ENCODE results near the gene FAF1. TPM values are rescaled to one million over a fixed set of nuclear protein-coding genes. Genes with fewer than 3 reads are reported as not detected.

FAF1 gene
- total and polyA plus RNA-seq, 2 donors (not counting 3 experiments of a cell fraction or from before 2014, with no cell fraction given) = 9.0 to 57.6 TPM

DNA sequence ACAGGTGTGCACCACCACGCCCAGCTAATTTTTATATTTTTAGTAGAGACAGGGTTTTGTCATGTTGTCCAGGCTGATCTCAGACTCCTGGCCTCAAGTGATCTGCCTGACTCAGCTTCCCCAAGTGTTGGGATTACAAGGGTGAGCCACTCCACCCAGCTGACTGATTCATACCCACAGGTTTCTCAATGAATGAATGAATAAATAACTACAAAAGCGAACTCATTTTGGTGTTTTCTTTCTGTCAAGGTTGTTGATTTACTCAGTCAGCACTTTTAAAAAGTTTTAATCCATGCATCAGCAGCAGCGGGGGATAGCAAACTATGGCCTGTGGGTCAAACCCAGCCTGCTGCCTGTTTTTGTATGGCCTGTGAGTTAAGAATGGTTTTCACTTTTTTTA, 217.5 kb downstream of the FAF1 start:
- Histone ChIP-seq H3K9me1 (replicated peaks; ENCODE audit: control insufficient read depth, extremely low read depth, insufficient read depth, low read length) (peaks cover 2% of the 10 kb centered on the region), H3K4me2 (ENCODE audit: insufficient read depth, low read length) (no peak overlapping the region), H3K4me1 (ENCODE audit: control insufficient read depth, extremely low read depth, insufficient read depth, low read length) (no peaks in the 10 kb centered on the region), H2AFZ (ENCODE audit: low read depth, low read length) (no peak overlapping the region), H3K27me3 (ENCODE audit: control insufficient read depth in 2 of 2, insufficient read depth in 2 of 2, low read length in 2 of 2) (no peaks in the 10 kb centered on the region), H4K20me1 (replicated peaks; ENCODE audit: control insufficient read depth, extremely low read depth, insufficient read depth, low read length) (no peaks in the 10 kb centered on the region), H3K79me2 (ENCODE audit: control insufficient read depth, insufficient read depth, low read length) (no peaks in the 10 kb centered on the region), H3K9me3 (replicated peaks; ENCODE audit: control insufficient read depth, insufficient read depth, low read length) (no peaks in the 10 kb centered on the region), H3K27ac (ENCODE audit: insufficient read depth, low read depth, low read length) (no peak overlapping the region), H3K9ac (replicated peaks; ENCODE audit: extremely low read depth, insufficient read depth, low read length) (no peak overlapping the region), H3K4me3 (replicated peaks in 1 of 3; ENCODE audit: insufficient read depth in 1 of 3, low read depth in 1 of 3, low read length in 3 of 3) (no peak overlapping the region), H3K36me3 (ENCODE audit: control insufficient read depth in 2 of 2, extremely low read depth in 1 of 2, insufficient read depth in 2 of 2, low read length in 2 of 2) (no peaks in the 10 kb centered on the region)
- DNase-seq (ENCODE audit: low read depth, low spot score) (no peak), FAIRE-seq (no peak)
- intact Hi-C loops (cut with micrococcal nuclease) (no loop called here), dilution Hi-C loops (cut with MboI; ENCODE audit: extremely low pct_ligation_motif_present, low sequenced_read_pairs) (no loop called here)
- POLR2A ChIA-PET = no interaction called here
- BruUV-seq (replicated peaks) = no TSS peak
- CTCF ChIA-PET = no interaction called here
- TF ChIP-seq FOS (IDR thresholded peaks at IDR 0.05; ENCODE audit: borderline replicate concordance, insufficient read depth, low read length) (no peak), MYC (IDR thresholded peaks at IDR 0.05; ENCODE audit: low read depth, low read length) (no peak), POLR2A (IDR thresholded peaks at IDR 0.05; ENCODE audit: low read depth, low read length) (no peak)
- TF ChIP-seq, protein P1, sequence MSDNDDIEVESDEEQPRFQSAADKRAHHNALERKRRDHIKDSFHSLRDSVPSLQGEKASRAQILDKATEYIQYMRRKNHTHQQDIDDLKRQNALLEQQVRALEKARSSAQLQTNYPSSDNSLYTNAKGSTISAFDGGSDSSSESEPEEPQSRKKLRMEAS (IDR thresholded peaks at IDR 0.05; ENCODE audit: insufficient read depth, insufficient read length) = no peak

DNA sequence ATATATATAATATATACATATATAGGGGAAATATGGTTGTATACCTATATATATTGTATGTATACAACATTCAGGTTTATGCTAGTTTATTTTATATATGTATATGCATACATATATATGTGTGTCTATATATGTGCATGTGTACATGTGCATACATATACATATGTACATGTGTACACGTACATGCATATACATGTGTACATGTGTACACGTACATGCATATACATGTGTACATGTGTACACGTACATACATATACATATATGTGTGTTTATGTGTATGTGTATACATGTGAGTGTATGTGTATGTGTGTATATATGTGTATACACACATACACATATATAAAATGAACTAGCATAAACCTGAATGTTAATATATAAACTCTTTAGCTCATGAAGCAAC, 220.9 kb downstream of the FAF1 start:
- H3K4me1 ChIP-seq (ENCODE audit: control insufficient read depth, extremely low read depth, insufficient read depth, low read length) = no peaks in the 10 kb centered on the region
- no peak for DNase-seq (ENCODE audit: low read depth, low spot score)
- no peak overlapping the region for H3K9ac ChIP-seq (replicated peaks; ENCODE audit: extremely low read depth, insufficient read depth, low read length)
- H3K36me3 ChIP-seq (ENCODE audit: control insufficient read depth in 2 of 2, extremely low read depth in 1 of 2, insufficient read depth in 2 of 2, low read length in 2 of 2) = no peaks in the 10 kb centered on the region
- FAIRE-seq = no peak
- dilution Hi-C loops (cut with MboI; ENCODE audit: extremely low pct_ligation_motif_present, low sequenced_read_pairs) (no loop called here), intact Hi-C loops (cut with micrococcal nuclease) (no loop called here)
- no peak overlapping the region for H2AFZ ChIP-seq (ENCODE audit: low read depth, low read length)
- no peaks in the 10 kb centered on the region for H3K9me3 ChIP-seq (replicated peaks; ENCODE audit: control insufficient read depth, insufficient read depth, low read length)
- no peak overlapping the region for H3K27ac ChIP-seq (ENCODE audit: insufficient read depth, low read depth, low read length)
- no peaks in the 10 kb centered on the region for H3K27me3 ChIP-seq (ENCODE audit: control insufficient read depth in 2 of 2, insufficient read depth in 2 of 2, low read length in 2 of 2)
- H3K79me2 ChIP-seq (ENCODE audit: control insufficient read depth, insufficient read depth, low read length) = no peaks in the 10 kb centered on the region
- no TSS peak for BruUV-seq (replicated peaks)
- peaks cover 2% of the 10 kb centered on the region for H3K9me1 ChIP-seq (replicated peaks; ENCODE audit: control insufficient read depth, extremely low read depth, insufficient read depth, low read length)
- H4K20me1 ChIP-seq (replicated peaks; ENCODE audit: control insufficient read depth, extremely low read depth, insufficient read depth, low read length) = no peaks in the 10 kb centered on the region
- CTCF ChIA-PET = interaction anchor here (1.6 kb wide), 1 partner anchor 35 kb away, joined by 6 read pairs; no protein-coding TSS in a partner anchor
- TF ChIP-seq, protein P1 (IDR thresholded peaks at IDR 0.05; ENCODE audit: insufficient read depth, insufficient read length) = no peak
- TF ChIP-seq POLR2AphosphoS5 (IDR thresholded peaks at IDR 0.05; ENCODE audit: insufficient read depth, low read depth, low read length) = no peak
- no peak for TF ChIP-seq JUN (IDR thresholded peaks at IDR 0.05; ENCODE audit: borderline replicate concordance, insufficient read depth, insufficient read length, low read depth)
- no peak for TF ChIP-seq GATA2 (IDR thresholded peaks at IDR 0.05; ENCODE audit: insufficient read depth, insufficient read length, low read depth, low read length)
- no peak for TF ChIP-seq FOS (IDR thresholded peaks at IDR 0.05; ENCODE audit: borderline replicate concordance, insufficient read depth, low read length)
- no peak overlapping the region for H3K4me3 ChIP-seq (replicated peaks in 1 of 3; ENCODE audit: insufficient read depth in 1 of 3, low read depth in 1 of 3, low read length in 3 of 3)
- POLR2A ChIA-PET = no interaction called here
- no peak overlapping the region for H3K4me2 ChIP-seq (ENCODE audit: insufficient read depth, low read length)
